ENCODE measurements around the gene GALNT10. TPM values are rescaled to one million over a fixed set of nuclear protein-coding genes. Genes with fewer than 3 reads are reported as not detected.
A peak's percentile ranks its signal among the peaks of the same experiment; 100 is the strongest.

The GALNT10 gene
- total and polyA plus RNA-seq, 9 of the 15 experiments (the other 6 are each of a cell fraction or from before 2014, with no cell fraction given), result 4.6 to 37.1 (median 13.3) TPM

DNA sequence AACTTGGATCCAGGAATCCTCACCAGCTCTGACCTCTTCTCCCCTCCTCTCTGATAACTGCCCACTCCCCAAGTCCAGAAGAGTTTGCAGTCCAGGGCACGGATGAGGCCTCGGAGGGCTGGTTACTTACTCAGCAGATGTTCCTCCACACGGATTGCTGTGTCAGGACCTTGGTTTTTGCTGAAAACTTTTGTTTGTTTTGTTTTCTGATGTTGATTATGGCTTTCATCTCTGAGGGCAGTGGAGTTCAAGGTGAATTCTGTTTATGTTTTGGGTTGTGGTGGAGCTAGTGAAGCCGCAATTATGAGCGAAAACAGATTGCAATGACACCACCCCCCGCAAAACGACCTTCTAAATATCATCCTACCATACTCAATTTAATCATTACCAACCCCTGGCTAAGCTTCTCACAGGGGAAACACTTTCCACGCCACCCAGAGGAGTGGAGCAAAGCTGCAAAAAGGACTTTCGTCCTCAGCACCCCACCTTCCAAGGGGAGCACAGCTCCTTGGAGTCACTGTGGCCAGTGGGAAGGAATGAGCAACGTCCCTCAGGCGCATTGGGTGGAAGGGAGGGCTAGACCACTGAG is 162.5 kb downstream of the GALNT10 start (continued):
- TF ChIP-seq SMARCE1 (IDR thresholded peaks at IDR 0.05), result no peak
- TF ChIP-seq ELF4 (CRISPR knock-in tag; IDR thresholded peaks at IDR 0.05), result no peak
- no peak for TF ChIP-seq ATF4 (CRISPR knock-in tag; IDR thresholded peaks at IDR 0.05)

- peak; percentile 88 for ATAC-seq
- Histone ChIP-seq H3K9ac (ENCODE audit: insufficient read depth in 1 of 2, low read depth in 2 of 2, low read length in 2 of 2) (peak overlapping the region in 1 of 2 experiments; percentile 33; a peak in 1 of 4 replicates), H3K4me2 (ENCODE audit: insufficient read depth, low read length) (no peak overlapping the region; the same call in 1 of the 2 replicates), H4K20me1 (replicated peaks; ENCODE audit: control insufficient read depth, insufficient read depth, low read length) (no peaks in the 10 kb centered on the region; the same call in 1 of the 2 replicates), H3K4me1 (replicated peaks in 1 of 2; ENCODE audit: control insufficient read depth in 2 of 2, insufficient read depth in 2 of 2, low read length in 2 of 2) (peaks cover 0 to 24% of the 10 kb centered on the region in 2 experiments; a peak in 3 of 5 replicates), H3K27me3 (ENCODE audit: control insufficient read depth in 2 of 2, insufficient read depth in 2 of 2, low read length in 2 of 2) (no peaks in the 10 kb centered on the region; a peak in 1 of 5 replicates), H3K9me1 (ENCODE audit: control insufficient read depth, insufficient read depth, low read length) (peaks cover 3% of the 10 kb centered on the region), H3K4me3 (no peak overlapping the region), H2AFZ (ENCODE audit: low read depth, low read length) (no peak overlapping the region), H3K27ac (ENCODE audit: extremely low read depth, low read depth, low read length) (no peak overlapping the region), H3K9me3 (replicated peaks; ENCODE audit: control insufficient read depth, insufficient read depth, low read depth, low read length) (no peaks in the 10 kb centered on the region), H3K79me2 (ENCODE audit: control insufficient read depth, insufficient read depth, low read length) (no peaks in the 10 kb centered on the region), H3K36me3 (ENCODE audit: control insufficient read depth, insufficient read depth, low read length) (no peaks in the 10 kb centered on the region)
- BruUV-seq (replicated peaks), result no TSS peak
- FAIRE-seq, result peak; percentile 72
- CTCF ChIA-PET (ENCODE audit: low intra/inter-chr PET ratio), result no interaction called here
- in situ Hi-C loops (cut with MboI), result no loop called here
- DNase-seq (ENCODE audit: extremely low read depth in 1 of 4, low spot score in 3 of 4), result peak; percentile 24 to 70 (median 49)
- 16% methylated on average over 5 of the region's 5 CpGs for WGBS (ENCODE audit: insufficient coverage, low coverage, missing lambda C conversion rate)
- intact Hi-C loops (cut with micrococcal nuclease), result no loop called here
- POLR2A ChIA-PET, result interaction anchor here (1.1 kb wide), 1 partner anchor 25 kb away, joined by 6 read pairs; no protein-coding TSS in a partner anchor
- TF ChIP-seq KDM1A (IDR thresholded peaks at IDR 0.05) (peak in 1 of 2 experiments; percentile 41; a peak in 1 of 4 replicates), ZMIZ1 (IDR thresholded peaks at IDR 0.05; ENCODE audit: low read depth in 2 of 2, low read length in 2 of 2) (no peak), RFX5 (IDR thresholded peaks at IDR 0.05; ENCODE audit: low read depth, low read length) (no peak), ESRRA (IDR thresholded peaks at IDR 0.05; ENCODE audit: borderline replicate concordance, low read depth) (peak; percentile 78), CREM (IDR thresholded peaks at IDR 0.05; ENCODE audit: low read depth) (0 out of 2 replicates have a peak, but pooled peaks have one; percentile 12), BRD4 (IDR thresholded peaks at IDR 0.05) (no peak), NONO (IDR thresholded peaks at IDR 0.05; ENCODE audit: low read depth in 2 of 2, low read length in 1 of 2) (no peak), GATA2 (CRISPR knock-in tag; IDR thresholded peaks at IDR 0.05) (0 out of 2 replicates have a peak, but pooled peaks have one; percentile 18)
- TF ChIP-seq, protein P1, sequence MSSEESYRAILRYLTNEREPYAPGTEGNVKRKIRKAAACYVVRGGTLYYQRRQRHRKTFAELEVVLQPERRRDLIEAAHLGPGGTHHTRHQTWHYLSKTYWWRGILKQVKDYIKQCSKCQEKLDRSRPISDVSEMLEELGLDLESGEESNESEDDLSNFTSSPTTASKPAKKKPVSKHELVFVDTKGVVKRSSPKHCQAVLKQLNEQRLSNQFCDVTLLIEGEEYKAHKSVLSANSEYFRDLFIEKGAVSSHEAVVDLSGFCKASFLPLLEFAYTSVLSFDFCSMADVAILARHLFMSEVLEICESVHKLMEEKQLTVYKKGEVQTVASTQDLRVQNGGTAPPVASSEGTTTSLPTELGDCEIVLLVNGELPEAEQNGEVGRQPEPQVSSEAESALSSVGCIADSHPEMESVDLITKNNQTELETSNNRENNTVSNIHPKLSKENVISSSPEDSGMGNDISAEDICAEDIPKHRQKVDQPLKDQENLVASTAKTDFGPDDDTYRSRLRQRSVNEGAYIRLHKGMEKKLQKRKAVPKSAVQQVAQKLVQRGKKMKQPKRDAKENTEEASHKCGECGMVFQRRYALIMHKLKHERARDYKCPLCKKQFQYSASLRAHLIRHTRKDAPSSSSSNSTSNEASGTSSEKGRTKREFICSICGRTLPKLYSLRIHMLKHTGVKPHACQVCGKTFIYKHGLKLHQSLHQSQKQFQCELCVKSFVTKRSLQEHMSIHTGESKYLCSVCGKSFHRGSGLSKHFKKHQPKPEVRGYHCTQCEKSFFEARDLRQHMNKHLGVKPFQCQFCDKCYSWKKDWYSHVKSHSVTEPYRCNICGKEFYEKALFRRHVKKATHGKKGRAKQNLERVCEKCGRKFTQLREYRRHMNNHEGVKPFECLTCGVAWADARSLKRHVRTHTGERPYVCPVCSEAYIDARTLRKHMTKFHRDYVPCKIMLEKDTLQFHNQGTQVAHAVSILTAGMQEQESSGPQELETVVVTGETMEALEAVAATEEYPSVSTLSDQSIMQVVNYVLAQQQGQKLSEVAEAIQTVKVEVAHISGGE (CRISPR knock-in tag; IDR thresholded peaks at IDR 0.05), result no peak
These were observed 164.6 kb downstream of the GALNT10 start for GRCh38 chr5:154355129-154355611.

Measured in K562 (cell line).